ENCODE data around the gene SBK1. TPM values are rescaled to one million over a fixed set of nuclear protein-coding genes. Genes with fewer than 3 reads are reported as not detected.
"Not testable (repeated sequence)": the region's sequence is repeated elsewhere in the genome, so short reads cannot be mapped to it uniquely, and the experiment has no call there.

Gene SBK1
- total RNA-seq, 2 experiments from 2014 or later = 17.9 to 19.4 TPM

DNA sequence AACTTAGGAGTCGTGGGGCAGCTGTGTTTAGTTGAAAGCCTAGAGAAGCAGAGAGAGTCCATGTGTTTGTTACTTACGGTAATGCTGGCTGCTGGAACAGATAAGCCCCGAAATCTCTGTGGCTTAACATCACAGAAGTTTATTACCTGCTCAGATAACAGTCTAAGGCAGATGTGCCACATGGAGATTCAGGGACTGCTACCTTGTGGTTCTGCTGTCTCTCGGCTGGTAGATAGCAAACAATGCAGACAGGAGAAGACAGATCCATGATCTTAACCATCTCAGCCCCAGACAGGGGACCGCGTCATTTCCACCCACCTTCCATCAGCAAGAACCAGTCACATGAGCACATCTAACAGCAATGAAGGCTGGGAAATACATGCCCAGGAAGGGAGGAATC, 40.3 kb downstream of the SBK1 start:
- H3K27me3 Mint-ChIP-seq; H3K27ac Mint-ChIP-seq; CTCF ChIA-PET; H3K9me3 Mint-ChIP-seq; POLR2A ChIA-PET; H3K36me3 Mint-ChIP-seq (ENCODE audit: low read depth); DNase-seq; H3K4me3 Mint-ChIP-seq; H3K4me1 Mint-ChIP-seq: not testable (repeated sequence)

DNA sequence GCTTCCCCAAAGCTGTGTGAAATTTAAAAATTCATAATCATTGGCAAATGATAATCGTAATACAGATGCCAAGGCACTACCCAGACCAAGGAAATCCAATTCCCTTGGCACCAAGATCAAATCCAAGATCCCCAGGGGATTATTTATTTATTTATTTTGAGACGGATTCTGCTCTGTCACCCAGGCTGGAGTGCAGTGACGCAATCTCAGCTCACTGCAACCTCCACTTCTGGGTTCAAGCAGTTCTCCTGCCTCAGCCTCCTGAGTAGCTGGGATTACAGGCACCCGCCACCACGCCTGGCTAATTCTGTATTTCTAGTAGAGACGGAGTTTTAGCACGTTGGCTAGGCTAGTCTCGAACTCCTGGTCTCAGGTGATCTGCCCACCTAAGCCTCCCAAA, 43.4 kb downstream of the SBK1 start:
- H3K9me3 Mint-ChIP-seq; CTCF ChIA-PET; POLR2A ChIA-PET; H3K27me3 Mint-ChIP-seq; H3K4me3 Mint-ChIP-seq; H3K4me1 Mint-ChIP-seq; DNase-seq; H3K36me3 Mint-ChIP-seq (ENCODE audit: low read depth); H3K27ac Mint-ChIP-seq: not testable (repeated sequence)

DNA sequence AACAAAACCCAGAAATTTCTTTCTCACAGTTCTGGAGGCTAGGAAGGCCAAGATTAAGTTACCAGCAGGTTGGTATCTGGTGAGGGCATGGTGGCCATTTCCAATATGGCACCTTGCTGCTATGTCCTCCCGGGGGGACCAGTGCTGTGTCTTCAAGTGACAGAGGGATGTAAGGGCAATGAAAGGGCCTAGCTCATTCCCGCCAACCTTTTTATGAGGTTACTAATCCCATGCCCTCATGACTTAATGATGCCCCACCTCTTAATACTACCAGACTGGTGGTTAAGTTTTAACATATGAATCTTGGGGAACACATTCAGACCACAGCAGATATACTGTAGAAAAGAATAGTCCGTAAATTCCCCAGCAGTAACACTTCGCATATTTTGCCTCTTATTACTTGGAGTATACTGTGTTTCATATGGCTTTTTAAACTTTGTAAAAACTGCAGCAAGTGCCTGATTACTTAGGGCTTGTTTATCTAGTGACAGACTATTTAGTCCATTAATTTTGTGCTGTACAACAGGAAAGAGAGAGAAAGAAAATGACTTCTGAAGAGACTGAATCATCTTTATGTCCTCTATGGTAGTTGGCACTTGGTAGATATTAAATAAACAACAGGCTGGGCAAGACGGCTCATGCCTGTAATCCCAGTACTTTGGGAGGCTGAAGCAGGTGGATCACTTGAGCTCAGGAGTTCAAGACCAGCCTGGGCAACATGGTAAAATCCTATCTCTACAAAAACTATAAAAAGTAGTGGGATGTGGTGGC, 44.8 kb downstream of the SBK1 start:
- H3K4me3 Mint-ChIP-seq; H3K4me1 Mint-ChIP-seq; POLR2A ChIA-PET; DNase-seq; H3K36me3 Mint-ChIP-seq (ENCODE audit: low read depth); H3K27me3 Mint-ChIP-seq; H3K27ac Mint-ChIP-seq; H3K9me3 Mint-ChIP-seq; CTCF ChIA-PET: not testable (repeated sequence)

DNA sequence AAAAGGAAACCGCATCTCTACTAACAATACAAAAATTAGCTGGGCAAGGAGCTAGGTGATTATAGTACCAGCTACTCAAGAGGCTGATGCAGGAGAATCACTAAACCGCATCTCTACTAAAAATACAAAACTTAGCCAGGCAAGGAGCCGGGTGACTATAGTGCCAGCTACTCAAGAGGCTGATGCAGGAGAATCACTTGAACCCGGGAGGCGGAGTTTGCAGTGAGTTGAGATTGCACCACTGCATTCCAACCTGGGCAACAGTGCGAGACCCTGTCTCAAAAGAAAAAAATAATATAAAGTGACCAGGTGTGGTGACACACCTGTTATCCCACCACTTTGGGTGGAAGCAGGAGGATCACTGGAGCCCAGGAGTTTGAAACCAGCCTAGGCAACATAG, 45.9 kb downstream of the SBK1 start:
- POLR2A ChIA-PET; H3K4me1 Mint-ChIP-seq; H3K9me3 Mint-ChIP-seq; DNase-seq; H3K4me3 Mint-ChIP-seq; CTCF ChIA-PET; H3K36me3 Mint-ChIP-seq (ENCODE audit: low read depth); H3K27me3 Mint-ChIP-seq; H3K27ac Mint-ChIP-seq: not testable (repeated sequence)

DNA sequence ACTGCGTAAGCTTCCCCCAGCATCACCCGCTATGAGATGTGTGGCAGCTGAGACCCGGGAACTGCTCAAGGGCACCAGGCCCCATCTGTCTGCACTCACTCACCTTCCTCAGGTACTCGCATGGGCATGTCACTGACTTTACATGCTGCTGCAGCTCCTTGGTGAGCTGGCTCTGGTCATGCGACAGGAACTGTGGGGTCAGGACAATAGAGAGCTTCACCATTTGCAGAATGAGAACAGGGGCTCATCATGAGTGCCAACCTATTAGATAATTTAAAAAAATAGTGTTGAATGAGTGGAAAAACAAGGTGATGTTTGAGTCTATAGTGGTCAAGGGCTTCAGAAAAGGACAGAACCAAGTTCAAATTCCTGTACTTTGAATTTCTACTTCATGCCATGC, 70.3 kb downstream of the SBK1 start:
- H3K4me3 Mint-ChIP-seq, POLR2A ChIA-PET, CTCF ChIA-PET: not testable (repeated sequence)

DNA sequence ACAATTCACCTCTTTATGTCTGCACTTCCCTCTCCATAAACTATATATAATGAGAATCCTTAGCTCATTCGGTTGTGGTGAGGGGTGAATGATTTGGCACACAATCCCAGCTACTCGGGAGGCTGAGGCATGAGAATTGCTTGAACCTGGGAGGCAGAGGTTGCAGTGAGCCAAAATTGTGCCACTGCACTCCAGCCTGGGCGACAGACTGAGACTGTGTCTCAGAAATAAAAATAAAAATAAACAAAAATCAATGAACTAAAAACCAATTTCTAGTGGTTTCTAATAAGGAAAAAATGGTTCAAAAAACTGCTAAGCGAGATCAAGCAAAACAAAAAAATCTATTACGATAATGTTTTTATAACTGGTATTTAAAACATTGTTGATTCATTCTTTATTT, 71.1 kb downstream of the SBK1 start, which contains the start of gene NPIPB6:
TSS of gene NPIPB6 (minus strand) at position 101 of the 400 bp plus-strand sequence. CDS start 686 bp downstream, outside the sequence.
- CTCF ChIA-PET; H3K4me1 Mint-ChIP-seq; DNase-seq; H3K36me3 Mint-ChIP-seq (ENCODE audit: low read depth); H3K4me3 Mint-ChIP-seq; H3K27ac Mint-ChIP-seq; H3K27me3 Mint-ChIP-seq; POLR2A ChIA-PET; H3K9me3 Mint-ChIP-seq: not testable (repeated sequence)

More for the DNA sequence above, 70.3 kb downstream of the SBK1 start:
- H3K4me1 Mint-ChIP-seq; H3K36me3 Mint-ChIP-seq (ENCODE audit: low read depth); H3K9me3 Mint-ChIP-seq; H3K27me3 Mint-ChIP-seq; DNase-seq; H3K27ac Mint-ChIP-seq: not testable (repeated sequence)

DNA sequence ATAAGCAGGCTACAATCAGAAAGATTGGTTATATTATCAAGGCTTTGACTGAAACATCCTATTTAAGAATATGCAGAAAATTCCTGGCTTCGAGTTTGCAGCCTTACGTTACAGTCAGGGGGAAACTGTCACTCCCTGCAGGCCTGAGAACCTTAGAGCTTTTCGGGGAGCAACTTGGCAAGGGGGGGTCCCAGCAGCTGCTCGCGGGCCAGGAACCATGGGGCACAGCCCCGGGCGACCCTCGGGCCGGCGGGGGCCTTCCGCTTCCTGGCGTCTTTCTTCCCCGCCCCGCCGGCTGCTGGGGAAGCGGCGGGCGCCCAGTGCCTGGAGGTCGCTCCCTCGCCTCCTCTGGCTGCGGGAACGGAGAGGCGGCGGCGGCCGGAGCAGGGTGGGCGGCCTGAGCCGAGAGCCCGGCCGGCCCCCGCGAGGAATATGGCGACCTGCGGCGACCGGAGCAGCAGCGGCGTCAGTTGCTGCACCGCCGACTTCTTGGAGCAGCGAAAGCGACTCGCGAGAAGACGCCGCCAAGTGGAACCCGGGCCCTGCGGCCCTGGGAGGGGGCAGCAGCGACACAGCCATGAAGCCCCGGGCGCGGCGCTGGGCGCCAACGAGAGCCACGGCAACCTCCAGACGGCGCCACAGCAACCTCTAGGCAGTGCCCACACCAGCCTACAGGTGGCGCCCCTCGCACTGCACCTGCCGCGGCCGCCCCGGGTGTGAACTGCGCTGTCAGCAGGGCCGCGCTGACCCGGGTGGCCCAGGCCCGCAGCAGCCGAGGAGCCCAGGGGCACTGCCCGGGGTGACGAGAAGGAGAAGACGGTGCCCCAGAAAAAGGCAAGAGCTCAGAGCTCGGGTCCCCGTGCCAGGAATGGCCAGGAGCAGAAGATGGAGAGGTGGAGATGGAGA, 72.2 kb downstream of the SBK1 start:
- H3K4me3 Mint-ChIP-seq; CTCF ChIA-PET; H3K9me3 Mint-ChIP-seq; POLR2A ChIA-PET; H3K27ac Mint-ChIP-seq; H3K27me3 Mint-ChIP-seq; H3K36me3 Mint-ChIP-seq (ENCODE audit: low read depth); H3K4me1 Mint-ChIP-seq: not testable (repeated sequence)
- peak; percentile 18 for DNase-seq

DNA sequence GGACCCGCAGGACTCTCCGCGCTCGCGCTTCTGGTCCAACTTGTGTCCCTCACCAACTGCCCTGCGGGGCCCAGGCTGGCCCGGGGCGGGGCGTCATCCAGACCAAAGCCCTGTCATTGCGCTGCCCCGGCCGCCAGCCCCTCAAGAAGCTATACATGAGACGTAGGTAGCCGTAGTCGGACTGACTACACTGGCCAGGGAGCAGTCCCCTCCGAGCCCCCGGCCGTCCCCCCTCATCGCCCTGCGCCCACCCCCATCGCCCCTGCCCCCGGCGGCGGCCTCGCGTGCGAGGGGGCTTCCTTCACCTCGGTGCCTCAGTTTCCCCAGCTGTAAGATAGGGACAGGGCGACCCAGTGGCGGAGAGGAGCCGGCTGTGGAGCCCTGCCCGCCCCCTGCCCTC, 75.6 kb downstream of the SBK1 start:
- H3K9me3 Mint-ChIP-seq; H3K4me3 Mint-ChIP-seq; H3K27ac Mint-ChIP-seq; H3K27me3 Mint-ChIP-seq; POLR2A ChIA-PET; DNase-seq; H3K36me3 Mint-ChIP-seq (ENCODE audit: low read depth); H3K4me1 Mint-ChIP-seq; CTCF ChIA-PET: not testable (repeated sequence)

Other genes with a start within 250 kb of the SBK1 start
- not detected for gene GSG1L, start 228.8 kb upstream of the SBK1 start, total RNA-seq
- 100 to 1,000 TPM; 237 to 304 TPM for gene XPO6, start 80.6 kb upstream of the SBK1 start, total RNA-seq
- 1 to 10 TPM; 1.1 to 1.4 TPM for gene NPIPB6, start 71.0 kb downstream of the SBK1 start, total RNA-seq
- gene EIF3CL, start 111.3 kb downstream of the SBK1 start, total RNA-seq = 100 to 1,000 TPM in 1 of 2 experiments, 10 to 100 TPM in 1; 84.0 to 101 TPM
- gene NPIPB7, start 179.8 kb downstream of the SBK1 start, total RNA-seq = under 1 TPM in 1 of 2 experiments, not detected in 1; 0.25 TPM
- gene CLN3, start 199.5 kb downstream of the SBK1 start, total RNA-seq = 10 to 100 TPM; 53.4 to 58.4 TPM
- 10 to 100 TPM; 16.7 to 21.4 TPM for gene APOBR, start 202.1 kb downstream of the SBK1 start, total RNA-seq
- gene IL27, start 214.3 kb downstream of the SBK1 start, total RNA-seq = not detected
- not detected for gene NUPR1, start 246.4 kb downstream of the SBK1 start, total RNA-seq

Measured in activated CD4-positive, alpha-beta T cell treated with anti-CD3 and anti-CD28 coated beads, Interleukin-2, amount 10 ng/mL, durations not matched to agents 7 days and 5 days (primary cell).